Body of pancreas (tissue), 4 donors: ENCODE data around the gene EPM2A.

Source experiments
- POLR2A ChIP-seq, 3 donors: fragments of 450-650 bp; IDR thresholded peaks; one replicate each; pipeline ENCODE4 v1.6.1; 2016; ENCODE audit warnings: antibody characterized with exemption in 3 of 3, mild to moderate bottlenecking in 2 of 3
- TF ChIP-seq, protein P1 (sequence below), 7 experiments: fragments of 450-650 bp in 4 of 7; fragments of 200-600 bp in 3 of 7; sonication (generic) in 3 of 7; IDR thresholded peaks; one replicate each; pipeline ENCODE4 v1.5.1; 2016 to 2019; ENCODE audit warnings: antibody characterized with exemption in 7 of 7

DNA sequence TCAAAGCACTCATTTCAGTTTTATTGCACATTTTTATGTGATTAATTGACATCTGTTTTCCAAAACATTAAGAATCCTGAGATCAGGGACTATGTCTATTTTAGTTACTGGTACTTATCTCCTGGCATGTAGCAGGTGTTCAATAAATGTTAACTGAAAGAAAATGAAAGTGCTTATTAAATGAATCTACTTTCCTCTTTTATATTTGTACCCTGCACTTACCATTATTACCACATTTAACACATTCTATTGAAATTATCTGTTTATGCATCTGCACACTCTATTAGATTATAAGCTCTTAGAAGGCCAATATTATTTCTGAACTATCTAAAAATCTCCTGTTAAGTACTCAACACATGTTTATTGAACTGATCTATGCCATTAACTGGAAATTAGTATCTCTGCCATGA lies 131.9 kb downstream of the EPM2A start:
- no peak for TF ChIP-seq POLR2A (IDR thresholded peaks at IDR 0.05)
- TF ChIP-seq, protein P1, sequence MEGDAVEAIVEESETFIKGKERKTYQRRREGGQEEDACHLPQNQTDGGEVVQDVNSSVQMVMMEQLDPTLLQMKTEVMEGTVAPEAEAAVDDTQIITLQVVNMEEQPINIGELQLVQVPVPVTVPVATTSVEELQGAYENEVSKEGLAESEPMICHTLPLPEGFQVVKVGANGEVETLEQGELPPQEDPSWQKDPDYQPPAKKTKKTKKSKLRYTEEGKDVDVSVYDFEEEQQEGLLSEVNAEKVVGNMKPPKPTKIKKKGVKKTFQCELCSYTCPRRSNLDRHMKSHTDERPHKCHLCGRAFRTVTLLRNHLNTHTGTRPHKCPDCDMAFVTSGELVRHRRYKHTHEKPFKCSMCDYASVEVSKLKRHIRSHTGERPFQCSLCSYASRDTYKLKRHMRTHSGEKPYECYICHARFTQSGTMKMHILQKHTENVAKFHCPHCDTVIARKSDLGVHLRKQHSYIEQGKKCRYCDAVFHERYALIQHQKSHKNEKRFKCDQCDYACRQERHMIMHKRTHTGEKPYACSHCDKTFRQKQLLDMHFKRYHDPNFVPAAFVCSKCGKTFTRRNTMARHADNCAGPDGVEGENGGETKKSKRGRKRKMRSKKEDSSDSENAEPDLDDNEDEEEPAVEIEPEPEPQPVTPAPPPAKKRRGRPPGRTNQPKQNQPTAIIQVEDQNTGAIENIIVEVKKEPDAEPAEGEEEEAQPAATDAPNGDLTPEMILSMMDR (IDR thresholded peaks at IDR 0.05): no peak
